HEK293 (cell line): ENCODE data around the gene TLE3.

Source experiments
- EGR2 ChIP-seq: fragments of 450-650 bp; formaldehyde crosslinking; IDR thresholded peaks from 2 replicates; pipeline ENCODE4 v1.5.1; 2016; ENCODE audit warnings: low read depth, missing biosample characterization, missing genetic modification characterization
- IKZF3 ChIP-seq: fragments of 450-650 bp; IDR thresholded peaks from 2 replicates; pipeline ENCODE4 v1.5.0; 2018; ENCODE audit warnings: missing biosample characterization, mild to moderate bottlenecking, missing genetic modification characterization, moderate library complexity
- KLF10 ChIP-seq: fragments of 450-650 bp; IDR thresholded peaks from 2 replicates; pipeline ENCODE4 v1.5.1; 2018; ENCODE audit warnings: missing biosample characterization, mild to moderate bottlenecking, missing genetic modification characterization
- SALL2 ChIP-seq: fragments of 450-650 bp; formaldehyde crosslinking; IDR thresholded peaks from 2 replicates; pipeline ENCODE4 v1.5.0; 2017; ENCODE audit warnings: missing biosample characterization, mild to moderate bottlenecking, missing genetic modification characterization, borderline replicate concordance
- TSHZ1 ChIP-seq: fragments of 450-650 bp; formaldehyde crosslinking; IDR thresholded peaks from 2 replicates; pipeline ENCODE4 v1.5.1; 2016; ENCODE audit warnings: missing biosample characterization, missing genetic modification characterization, borderline replicate concordance
- ZFP37 ChIP-seq: fragments of 450-650 bp; formaldehyde crosslinking; IDR thresholded peaks from 2 replicates; pipeline ENCODE4 v1.5.1; 2016; ENCODE audit warnings: missing biosample characterization, missing genetic modification characterization
- ZFP41 ChIP-seq: fragments of 450-650 bp; formaldehyde crosslinking; IDR thresholded peaks from 2 replicates; pipeline ENCODE4 v1.5.1; 2016; ENCODE audit warnings: missing biosample characterization, missing genetic modification characterization, borderline replicate concordance
- ZNF10 ChIP-seq: fragments of 450-650 bp; formaldehyde crosslinking; IDR thresholded peaks from 2 replicates; pipeline ENCODE4 v1.5.1; 2017; ENCODE audit warnings: missing biosample characterization, missing genetic modification characterization
- ZNF138 ChIP-seq: fragments of 450-650 bp; formaldehyde crosslinking; IDR thresholded peaks from 2 replicates; pipeline ENCODE4 v1.5.1; 2016; ENCODE audit warnings: missing biosample characterization, missing genetic modification characterization, borderline replicate concordance
- ZNF174 ChIP-seq: fragments of 450-650 bp; formaldehyde crosslinking; IDR thresholded peaks from 2 replicates; pipeline ENCODE4 v1.5.0; 2017; ENCODE audit warnings: missing biosample characterization, mild to moderate bottlenecking, missing genetic modification characterization
- ZNF248 ChIP-seq: fragments of 450-650 bp; formaldehyde crosslinking; IDR thresholded peaks from 2 replicates; pipeline ENCODE4 v1.5.1; 2017; ENCODE audit warnings: missing biosample characterization, missing genetic modification characterization
- ZNF302 ChIP-seq: fragments of 450-650 bp; formaldehyde crosslinking; IDR thresholded peaks from 2 replicates; pipeline ENCODE4 v1.5.1; 2016; ENCODE audit warnings: missing biosample characterization, missing genetic modification characterization, low read depth
- ZNF391 ChIP-seq: fragments of 450-650 bp; formaldehyde crosslinking; IDR thresholded peaks from 2 replicates; pipeline ENCODE4 v1.5.1; 2016; ENCODE audit warnings: low read depth, missing biosample characterization, missing genetic modification characterization, borderline replicate concordance
- ZNF404 ChIP-seq: fragments of 450-650 bp; formaldehyde crosslinking; IDR thresholded peaks from 2 replicates; pipeline ENCODE4 v1.5.1; 2017; ENCODE audit warnings: missing biosample characterization, missing genetic modification characterization
- ZNF416 ChIP-seq: fragments of 450-650 bp; formaldehyde crosslinking; IDR thresholded peaks from 2 replicates; pipeline ENCODE4 v1.5.1; 2016; ENCODE audit warnings: missing biosample characterization, missing genetic modification characterization
- ZNF433 ChIP-seq: fragments of 450-650 bp; formaldehyde crosslinking; IDR thresholded peaks from 2 replicates; pipeline ENCODE4 v1.5.1; 2016; ENCODE audit warnings: missing biosample characterization, missing genetic modification characterization, low read depth
- ZNF529 ChIP-seq: fragments of 450-650 bp; formaldehyde crosslinking; IDR thresholded peaks from 2 replicates; pipeline ENCODE4 v1.5.1; 2017; ENCODE audit warnings: missing genetic modification characterization, missing biosample characterization; ENCODE audit not compliant: insufficient replicate concordance
- ZNF610 ChIP-seq: fragments of 450-650 bp; formaldehyde crosslinking; IDR thresholded peaks from 2 replicates; pipeline ENCODE4 v1.5.1; 2016; ENCODE audit warnings: missing biosample characterization, missing genetic modification characterization, borderline replicate concordance
- ZNF623 ChIP-seq: fragments of 450-650 bp; formaldehyde crosslinking; IDR thresholded peaks from 2 replicates; pipeline ENCODE4 v1.5.1; 2016; ENCODE audit warnings: missing biosample characterization, missing genetic modification characterization
- ZNF747 ChIP-seq: fragments of 450-650 bp; formaldehyde crosslinking; IDR thresholded peaks from 2 replicates; pipeline ENCODE4 v1.5.1; 2016; ENCODE audit warnings: missing biosample characterization, missing genetic modification characterization
- ZNF76 ChIP-seq: fragments of 450-650 bp; formaldehyde crosslinking; IDR thresholded peaks from 2 replicates; pipeline ENCODE4; 2016; ENCODE audit warnings: low read depth, missing biosample characterization, missing genetic modification characterization, borderline replicate concordance
- ZNF768 ChIP-seq: fragments of 450-650 bp; formaldehyde crosslinking; IDR thresholded peaks from 2 replicates; pipeline ENCODE4 v1.5.1; 2018; ENCODE audit warnings: missing biosample characterization, mild to moderate bottlenecking, missing genetic modification characterization
- ZNF777 ChIP-seq: fragments of 450-650 bp; formaldehyde crosslinking; IDR thresholded peaks from 2 replicates; pipeline ENCODE4 v1.5.1; 2017; ENCODE audit warnings: missing biosample characterization, missing genetic modification characterization, borderline replicate concordance
- ZSCAN16 ChIP-seq: fragments of 450-650 bp; formaldehyde crosslinking; IDR thresholded peaks from 2 replicates; pipeline ENCODE4 v1.5.1; 2016; ENCODE audit warnings: missing biosample characterization, missing genetic modification characterization
- TF ChIP-seq, protein P1 (sequence below): fragments of 450-650 bp; formaldehyde crosslinking; IDR thresholded peaks from 2 replicates; pipeline ENCODE4 v1.5.1; 2016; ENCODE audit warnings: missing biosample characterization, missing genetic modification characterization
- TF ChIP-seq, protein P2 (sequence below): fragments of 450-650 bp; formaldehyde crosslinking; conservative IDR thresholded peaks from 2 replicates; pipeline ENCODE4 v1.5.1; 2016; ENCODE audit warnings: low read depth, missing biosample characterization, missing genetic modification characterization
- TF ChIP-seq, protein P3 (sequence below): fragments of 450-650 bp; formaldehyde crosslinking; IDR thresholded peaks from 2 replicates; pipeline ENCODE4 v1.5.1; 2016; ENCODE audit warnings: missing biosample characterization, missing genetic modification characterization
- TF ChIP-seq, protein P4 (sequence below): fragments of 450-650 bp; formaldehyde crosslinking; IDR thresholded peaks from 2 replicates; pipeline ENCODE4 v1.5.1; 2016; ENCODE audit warnings: missing biosample characterization, missing genetic modification characterization

Gene TLE3

DNA sequence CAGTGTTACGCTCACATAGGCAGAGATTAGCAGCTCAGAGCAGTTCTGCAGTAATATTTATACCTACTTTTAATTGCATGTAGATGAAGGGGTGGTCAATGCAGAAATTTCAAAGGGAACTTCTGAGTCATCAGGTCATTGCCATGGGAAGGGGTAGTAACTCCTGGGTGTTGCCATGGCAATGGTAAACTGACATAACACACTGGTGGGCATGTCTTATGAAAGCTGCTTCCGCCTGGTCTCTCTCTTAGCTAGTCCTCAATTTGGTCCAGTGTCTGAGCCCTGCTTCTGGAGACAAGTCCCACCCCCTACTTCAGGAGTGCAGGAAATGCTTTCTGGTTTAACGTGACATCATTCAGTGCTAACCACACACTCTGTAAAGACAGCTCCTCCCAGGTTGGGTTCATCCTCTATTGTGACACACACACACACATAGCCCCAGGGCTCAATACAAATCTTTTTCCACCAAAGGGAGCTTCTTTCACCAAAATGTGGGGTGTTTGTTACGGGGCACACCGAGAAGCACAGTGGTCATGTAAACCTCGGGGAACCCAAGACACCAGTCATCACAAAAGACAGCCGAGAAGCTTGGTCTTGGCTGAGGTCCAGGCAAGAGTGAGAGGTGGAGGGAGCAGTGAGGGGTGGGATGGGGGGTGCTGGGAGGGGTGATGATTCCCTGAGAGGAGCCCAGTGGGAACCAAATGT is 74.5 kb downstream of the TLE3 start (continued):
- TF ChIP-seq TSHZ1 (tag by site-specific recombination): no peak
- no peak for TF ChIP-seq ZNF768
- TF ChIP-seq ZSCAN16 (tag by site-specific recombination): no peak
- TF ChIP-seq EGR2: no peak
- TF ChIP-seq ZNF302 (tag by site-specific recombination): no peak
- no peak for TF ChIP-seq ZNF747 (tag by site-specific recombination)
- no peak for TF ChIP-seq ZFP41 (tag by site-specific recombination)
- no peak for TF ChIP-seq ZNF404 (tag by site-specific recombination)
- no peak for TF ChIP-seq SALL2 (tag by site-specific recombination)
- TF ChIP-seq ZNF10 (tag by site-specific recombination): no peak
- TF ChIP-seq IKZF3 (tag by site-specific recombination): 0 out of 2 replicates have a peak, but pooled peaks have one; percentile 20
- TF ChIP-seq, protein P1, sequence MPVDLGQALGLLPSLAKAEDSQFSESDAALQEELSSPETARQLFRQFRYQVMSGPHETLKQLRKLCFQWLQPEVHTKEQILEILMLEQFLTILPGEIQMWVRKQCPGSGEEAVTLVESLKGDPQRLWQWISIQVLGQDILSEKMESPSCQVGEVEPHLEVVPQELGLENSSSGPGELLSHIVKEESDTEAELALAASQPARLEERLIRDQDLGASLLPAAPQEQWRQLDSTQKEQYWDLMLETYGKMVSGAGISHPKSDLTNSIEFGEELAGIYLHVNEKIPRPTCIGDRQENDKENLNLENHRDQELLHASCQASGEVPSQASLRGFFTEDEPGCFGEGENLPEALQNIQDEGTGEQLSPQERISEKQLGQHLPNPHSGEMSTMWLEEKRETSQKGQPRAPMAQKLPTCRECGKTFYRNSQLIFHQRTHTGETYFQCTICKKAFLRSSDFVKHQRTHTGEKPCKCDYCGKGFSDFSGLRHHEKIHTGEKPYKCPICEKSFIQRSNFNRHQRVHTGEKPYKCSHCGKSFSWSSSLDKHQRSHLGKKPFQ: no peak
- peak; percentile 56; the same call in 1 of the 2 replicates for TF ChIP-seq ZNF623
- TF ChIP-seq ZNF529 (tag by site-specific recombination): no peak
- no peak for TF ChIP-seq ZNF433 (tag by site-specific recombination)
- TF ChIP-seq ZNF138 (tag by site-specific recombination): no peak
- TF ChIP-seq ZNF777 (tag by site-specific recombination): no peak
- no peak for TF ChIP-seq ZNF174 (tag by site-specific recombination)
- TF ChIP-seq ZNF76: peak; percentile 45; the same call in 1 of the 2 replicates
- no peak for TF ChIP-seq ZNF416 (tag by site-specific recombination)
- no peak for TF ChIP-seq ZFP37 (tag by site-specific recombination)
- TF ChIP-seq ZNF391 (tag by site-specific recombination): no peak
- TF ChIP-seq, protein P2, sequence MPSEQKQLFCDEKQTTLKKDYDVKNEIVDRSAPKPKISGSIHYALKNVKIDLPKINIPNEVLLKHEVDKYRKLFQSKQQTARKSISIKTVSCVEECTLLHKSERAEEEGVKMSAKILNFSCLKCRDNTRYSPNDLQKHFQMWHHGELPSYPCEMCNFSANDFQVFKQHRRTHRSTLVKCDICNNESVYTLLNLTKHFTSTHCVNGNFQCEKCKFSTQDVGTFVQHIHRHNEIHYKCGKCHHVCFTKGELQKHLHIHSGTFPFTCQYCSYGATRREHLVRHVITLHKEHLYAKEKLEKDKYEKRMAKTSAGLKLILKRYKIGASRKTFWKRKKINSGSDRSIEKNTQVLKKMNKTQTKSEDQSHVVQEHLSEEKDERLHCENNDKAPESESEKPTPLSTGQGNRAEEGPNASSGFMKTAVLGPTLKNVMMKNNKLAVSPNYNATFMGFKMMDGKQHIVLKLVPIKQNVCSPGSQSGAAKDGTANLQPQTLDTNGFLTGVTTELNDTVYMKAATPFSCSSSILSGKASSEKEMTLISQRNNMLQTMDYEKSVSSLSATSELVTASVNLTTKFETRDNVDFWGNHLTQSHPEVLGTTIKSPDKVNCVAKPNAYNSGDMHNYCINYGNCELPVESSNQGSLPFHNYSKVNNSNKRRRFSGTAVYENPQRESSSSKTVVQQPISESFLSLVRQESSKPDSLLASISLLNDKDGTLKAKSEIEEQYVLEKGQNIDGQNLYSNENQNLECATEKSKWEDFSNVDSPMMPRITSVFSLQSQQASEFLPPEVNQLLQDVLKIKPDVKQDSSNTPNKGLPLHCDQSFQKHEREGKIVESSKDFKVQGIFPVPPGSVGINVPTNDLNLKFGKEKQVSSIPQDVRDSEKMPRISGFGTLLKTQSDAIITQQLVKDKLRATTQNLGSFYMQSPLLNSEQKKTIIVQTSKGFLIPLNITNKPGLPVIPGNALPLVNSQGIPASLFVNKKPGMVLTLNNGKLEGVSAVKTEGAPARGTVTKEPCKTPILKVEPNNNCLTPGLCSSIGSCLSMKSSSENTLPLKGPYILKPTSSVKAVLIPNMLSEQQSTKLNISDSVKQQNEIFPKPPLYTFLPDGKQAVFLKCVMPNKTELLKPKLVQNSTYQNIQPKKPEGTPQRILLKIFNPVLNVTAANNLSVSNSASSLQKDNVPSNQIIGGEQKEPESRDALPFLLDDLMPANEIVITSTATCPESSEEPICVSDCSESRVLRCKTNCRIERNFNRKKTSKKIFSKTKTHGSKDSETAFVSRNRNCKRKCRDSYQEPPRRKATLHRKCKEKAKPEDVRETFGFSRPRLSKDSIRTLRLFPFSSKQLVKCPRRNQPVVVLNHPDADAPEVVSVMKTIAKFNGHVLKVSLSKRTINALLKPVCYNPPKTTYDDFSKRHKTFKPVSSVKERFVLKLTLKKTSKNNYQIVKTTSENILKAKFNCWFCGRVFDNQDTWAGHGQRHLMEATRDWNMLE (tag by site-specific recombination): peak; percentile 36; the same call in 1 of the 2 replicates
- TF ChIP-seq ZNF248 (tag by site-specific recombination): no peak
- TF ChIP-seq ZNF610 (tag by site-specific recombination): no peak
- TF ChIP-seq, protein P3, sequence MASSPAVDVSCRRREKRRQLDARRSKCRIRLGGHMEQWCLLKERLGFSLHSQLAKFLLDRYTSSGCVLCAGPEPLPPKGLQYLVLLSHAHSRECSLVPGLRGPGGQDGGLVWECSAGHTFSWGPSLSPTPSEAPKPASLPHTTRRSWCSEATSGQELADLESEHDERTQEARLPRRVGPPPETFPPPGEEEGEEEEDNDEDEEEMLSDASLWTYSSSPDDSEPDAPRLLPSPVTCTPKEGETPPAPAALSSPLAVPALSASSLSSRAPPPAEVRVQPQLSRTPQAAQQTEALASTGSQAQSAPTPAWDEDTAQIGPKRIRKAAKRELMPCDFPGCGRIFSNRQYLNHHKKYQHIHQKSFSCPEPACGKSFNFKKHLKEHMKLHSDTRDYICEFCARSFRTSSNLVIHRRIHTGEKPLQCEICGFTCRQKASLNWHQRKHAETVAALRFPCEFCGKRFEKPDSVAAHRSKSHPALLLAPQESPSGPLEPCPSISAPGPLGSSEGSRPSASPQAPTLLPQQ (tag by site-specific recombination): peak; percentile 78
- TF ChIP-seq, protein P4, sequence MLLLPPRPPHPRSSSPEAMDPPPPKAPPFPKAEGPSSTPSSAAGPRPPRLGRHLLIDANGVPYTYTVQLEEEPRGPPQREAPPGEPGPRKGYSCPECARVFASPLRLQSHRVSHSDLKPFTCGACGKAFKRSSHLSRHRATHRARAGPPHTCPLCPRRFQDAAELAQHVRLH (tag by site-specific recombination): no peak
- no peak for TF ChIP-seq KLF10
